Kidney epithelial cell (primary cell): ENCODE measurements around the gene CEP112. TPM values are rescaled to one million over a fixed set of nuclear protein-coding genes. Genes with fewer than 3 reads are reported as not detected.

Experiments used
- DNase-seq: peaks from one replicate; pipeline ENCODE4 v3.0.0-alpha.2; 2010; ENCODE audit warnings: low read depth
- H3K27me3 ChIP-seq: 2 replicates; pipeline ENCODE4 v1.6.0; 2011; ENCODE audit warnings: low read length; ENCODE audit not compliant: control insufficient read depth, insufficient read depth
- H3K36me3 ChIP-seq: 2 replicates; pipeline ENCODE4 v1.5.1; 2011; ENCODE audit warnings: low read length; ENCODE audit not compliant: control insufficient read depth, insufficient read depth
- H3K4me3 ChIP-seq: 2 replicates; pipeline ENCODE4 v1.5.1; 2011; ENCODE audit warnings: low read depth, mild to moderate bottlenecking, control low read depth, low read length
- total RNA-seq: library from RNA; depleted of rRNA; stranded (reverse); fragments of >200 nt; gene quantifications from 2 replicates; pipeline ENCODE4 v1.2.3, GENCODE V29; 2015
- TF ChIP-seq, protein P1 (sequence below): IDR thresholded peaks from 2 replicates; pipeline ENCODE4 v1.5.1; 2011; ENCODE audit warnings: mild to moderate bottlenecking, moderate library complexity, low read length, control low read depth, inconsistent platforms; ENCODE audit not compliant: insufficient read depth, poor library complexity, severe bottlenecking

CEP112 gene
- total RNA-seq, 1 donor from 2014 or later: 6.5 TPM

DNA sequence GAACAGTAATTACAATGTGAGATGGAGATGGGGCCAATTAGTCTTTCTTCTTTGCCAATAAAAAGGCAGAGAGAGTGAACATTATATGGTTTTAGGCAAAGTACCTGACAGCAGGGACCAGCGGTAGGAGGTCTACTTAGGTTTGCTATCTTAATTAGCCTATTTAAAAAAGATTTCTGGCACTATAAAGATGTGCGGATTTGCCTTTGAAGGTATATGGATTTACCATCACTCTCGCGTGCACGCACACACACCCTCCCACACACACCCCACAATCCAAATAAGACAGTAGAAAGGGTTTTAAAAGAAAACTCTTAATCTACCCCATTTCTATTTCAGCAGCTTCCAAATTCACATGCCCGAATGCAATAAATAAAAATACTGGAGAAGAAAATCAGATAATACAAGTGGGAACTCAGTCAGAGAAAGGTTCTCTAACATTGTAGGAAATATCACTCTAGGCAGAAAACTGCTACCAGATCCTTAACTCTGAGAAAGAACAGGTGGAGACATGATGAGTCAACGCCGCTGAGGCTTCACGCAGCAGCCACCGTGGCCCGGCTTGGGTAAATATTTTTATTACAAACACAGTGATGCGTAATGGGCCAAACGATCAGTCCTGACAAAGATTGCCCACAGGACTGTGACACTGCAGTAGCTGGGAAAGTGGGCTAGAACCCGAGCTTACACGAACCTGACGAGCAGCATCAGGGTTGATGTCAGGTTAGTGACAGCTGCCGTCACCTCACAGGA lies 563.9 kb downstream of the CEP112 start:
- no peaks in the 10 kb centered on the region for H3K36me3 ChIP-seq
- DNase-seq: peak; percentile 79
- no peaks in the 10 kb centered on the region for H3K27me3 ChIP-seq
- TF ChIP-seq, protein P1, sequence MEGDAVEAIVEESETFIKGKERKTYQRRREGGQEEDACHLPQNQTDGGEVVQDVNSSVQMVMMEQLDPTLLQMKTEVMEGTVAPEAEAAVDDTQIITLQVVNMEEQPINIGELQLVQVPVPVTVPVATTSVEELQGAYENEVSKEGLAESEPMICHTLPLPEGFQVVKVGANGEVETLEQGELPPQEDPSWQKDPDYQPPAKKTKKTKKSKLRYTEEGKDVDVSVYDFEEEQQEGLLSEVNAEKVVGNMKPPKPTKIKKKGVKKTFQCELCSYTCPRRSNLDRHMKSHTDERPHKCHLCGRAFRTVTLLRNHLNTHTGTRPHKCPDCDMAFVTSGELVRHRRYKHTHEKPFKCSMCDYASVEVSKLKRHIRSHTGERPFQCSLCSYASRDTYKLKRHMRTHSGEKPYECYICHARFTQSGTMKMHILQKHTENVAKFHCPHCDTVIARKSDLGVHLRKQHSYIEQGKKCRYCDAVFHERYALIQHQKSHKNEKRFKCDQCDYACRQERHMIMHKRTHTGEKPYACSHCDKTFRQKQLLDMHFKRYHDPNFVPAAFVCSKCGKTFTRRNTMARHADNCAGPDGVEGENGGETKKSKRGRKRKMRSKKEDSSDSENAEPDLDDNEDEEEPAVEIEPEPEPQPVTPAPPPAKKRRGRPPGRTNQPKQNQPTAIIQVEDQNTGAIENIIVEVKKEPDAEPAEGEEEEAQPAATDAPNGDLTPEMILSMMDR: no peak
- H3K4me3 ChIP-seq: no peak overlapping the region

DNA sequence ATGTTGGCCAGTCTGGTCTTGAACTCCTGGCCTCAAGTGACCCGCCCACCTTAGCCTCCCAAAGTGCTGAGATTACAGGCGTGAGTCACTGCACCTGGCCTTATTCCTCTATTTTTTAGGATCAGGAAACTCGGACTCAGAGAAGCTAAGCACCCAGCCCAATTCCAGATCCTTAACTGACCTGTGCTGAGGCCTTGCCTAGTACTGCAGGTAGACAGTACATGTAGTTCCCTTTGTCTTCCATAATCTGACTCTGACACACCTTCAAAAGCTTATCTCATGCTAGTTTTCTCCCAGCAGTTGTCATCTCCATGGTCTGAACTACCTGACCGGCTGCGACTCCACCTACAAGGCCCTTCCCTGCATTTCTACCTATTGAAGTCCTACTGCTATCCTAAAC lies 564.8 kb downstream of the CEP112 start:
- TF ChIP-seq, protein P1: no peak
- no peak overlapping the region for H3K4me3 ChIP-seq
- H3K27me3 ChIP-seq: no peaks in the 10 kb centered on the region
- no peaks in the 10 kb centered on the region for H3K36me3 ChIP-seq
- DNase-seq: no peak

DNA sequence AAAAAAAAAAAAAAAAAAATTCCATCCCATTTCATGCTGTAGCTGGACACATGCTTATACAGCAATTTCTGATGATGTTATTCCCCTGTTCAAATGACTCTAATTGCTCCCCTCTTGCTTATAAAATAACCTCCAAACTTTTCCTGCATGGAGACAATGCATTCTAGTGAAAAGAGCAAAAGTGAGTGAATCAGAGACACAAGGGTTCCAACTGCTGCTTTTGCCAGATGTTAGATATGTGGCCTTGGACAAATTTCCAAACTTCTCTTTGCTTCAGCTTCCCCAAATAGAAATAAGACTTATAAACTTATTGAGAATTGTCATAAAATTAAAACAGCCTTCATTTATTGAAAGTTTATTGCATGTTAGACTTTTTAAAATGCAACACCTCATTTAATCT lies 565.5 kb downstream of the CEP112 start:
- no peaks in the 10 kb centered on the region for H3K36me3 ChIP-seq
- no peaks in the 10 kb centered on the region for H3K27me3 ChIP-seq
- TF ChIP-seq, protein P1: no peak
- H3K4me3 ChIP-seq: no peak overlapping the region
- DNase-seq: no peak

DNA sequence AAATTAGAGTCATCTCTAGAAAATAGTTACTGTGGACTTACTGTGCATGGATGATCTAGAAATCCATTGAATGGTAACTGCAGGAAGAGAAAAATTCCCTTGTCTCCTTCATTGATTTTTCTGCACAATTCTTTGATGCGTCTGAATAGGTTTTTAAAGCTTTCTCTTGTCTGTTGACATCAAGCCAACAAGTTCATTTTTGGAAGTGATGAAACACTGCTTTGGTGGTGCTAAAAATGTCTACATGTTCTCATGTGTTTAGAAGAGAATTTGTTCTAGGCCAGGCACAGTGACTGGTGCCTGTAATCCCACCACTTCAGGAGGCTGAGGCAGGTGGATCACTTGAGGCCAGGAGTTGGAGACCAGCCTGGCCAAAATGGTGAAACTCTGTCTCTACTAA lies 573.4 kb downstream of the CEP112 start:
- Histone ChIP-seq H3K36me3 (no peaks in the 10 kb centered on the region), H3K4me3 (no peak overlapping the region), H3K27me3 (no peaks in the 10 kb centered on the region)
- TF ChIP-seq, protein P1: no peak
- DNase-seq: no peak

DNA sequence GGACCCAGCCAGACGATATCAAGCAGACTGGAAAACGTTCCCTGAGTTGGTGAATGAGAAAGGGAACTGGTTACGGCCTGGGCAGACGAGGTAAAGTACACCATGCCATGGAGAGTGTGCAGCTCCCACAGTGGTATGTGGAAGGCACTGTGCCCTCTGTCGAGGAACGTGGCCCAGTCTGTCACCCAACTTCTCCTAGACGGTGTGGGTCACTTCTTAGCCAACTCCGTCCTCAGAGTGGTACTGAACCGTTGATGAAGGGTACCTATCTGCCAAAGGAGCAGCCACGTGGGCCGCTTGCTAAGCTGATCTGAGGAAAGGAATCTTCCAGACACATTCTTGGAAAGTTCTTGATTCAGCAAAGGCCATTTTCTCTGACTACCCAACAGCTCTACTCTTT lies 574.4 kb downstream of the CEP112 start:
- TF ChIP-seq, protein P1: no peak
- Histone ChIP-seq H3K4me3 (no peak overlapping the region), H3K36me3 (no peaks in the 10 kb centered on the region), H3K27me3 (no peaks in the 10 kb centered on the region)
- no peak for DNase-seq

DNA sequence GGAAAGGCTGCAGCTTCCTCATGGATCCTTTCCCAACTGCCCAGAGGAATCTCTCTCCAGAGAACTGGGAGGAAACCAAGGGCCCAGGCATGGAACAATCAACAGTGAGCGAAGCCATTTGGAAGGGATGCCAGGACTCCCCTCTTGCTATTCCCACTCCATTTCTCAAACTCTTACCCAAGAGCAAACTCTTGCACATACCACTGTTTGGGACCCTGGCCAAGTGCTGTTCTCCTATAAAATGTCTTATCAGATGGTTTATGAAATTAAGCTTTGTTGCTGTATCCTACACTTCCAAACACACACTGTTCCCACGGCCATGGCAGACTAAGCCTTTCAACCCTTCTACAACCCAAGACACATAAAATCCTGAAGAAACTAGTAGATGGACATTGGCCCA lies 582.2 kb downstream of the CEP112 start:
- Histone ChIP-seq H3K4me3 (no peak overlapping the region), H3K27me3 (no peaks in the 10 kb centered on the region), H3K36me3 (no peaks in the 10 kb centered on the region)
- TF ChIP-seq, protein P1: no peak
- DNase-seq: no peak
